NCI-H2171 treated with DMSO at 0.1 percent for 48 hours (cell line): ENCODE results near the gene SH3BP1.
"Not testable (repeated sequence)": the region's sequence is repeated elsewhere in the genome, so short reads cannot be mapped to it uniquely, and the experiment has no call there.

Experiments used
- DNase-seq: peaks from one replicate; lab custom pipeline; 2025; lab: John Stamatoyannopoulos, UW

The SH3BP1 gene

GRCh38 chr22:37639070-37639760, at the start of gene SH3BP1:
Gene SH3BP1, plus strand, starts transcription at chr22:37639669. Its CDS starts 119 bp downstream, at chr22:37639788.
- DNase-seq = peak; percentile 15

DNA sequence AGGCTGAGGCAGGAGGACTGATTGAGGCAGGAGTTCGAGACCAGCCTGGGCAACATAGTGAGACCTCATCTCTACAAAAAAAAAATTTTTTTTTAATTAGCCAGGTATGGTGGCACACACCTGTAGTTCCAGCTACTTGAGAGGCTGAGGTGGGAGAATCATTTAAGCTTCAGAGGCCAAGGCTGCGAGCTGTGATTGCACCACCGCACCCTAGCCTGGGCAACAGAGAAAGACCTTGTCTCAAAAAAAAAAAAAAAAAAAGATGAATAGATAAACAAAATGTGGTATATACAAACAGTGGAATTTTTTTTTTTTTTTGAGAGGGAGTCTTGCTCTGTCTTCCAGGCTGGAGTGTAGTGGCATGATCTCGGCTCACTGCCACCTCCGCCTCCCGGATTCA, 48.4 kb upstream of the SH3BP1 start:
- DNase-seq = not testable (repeated sequence)

DNA sequence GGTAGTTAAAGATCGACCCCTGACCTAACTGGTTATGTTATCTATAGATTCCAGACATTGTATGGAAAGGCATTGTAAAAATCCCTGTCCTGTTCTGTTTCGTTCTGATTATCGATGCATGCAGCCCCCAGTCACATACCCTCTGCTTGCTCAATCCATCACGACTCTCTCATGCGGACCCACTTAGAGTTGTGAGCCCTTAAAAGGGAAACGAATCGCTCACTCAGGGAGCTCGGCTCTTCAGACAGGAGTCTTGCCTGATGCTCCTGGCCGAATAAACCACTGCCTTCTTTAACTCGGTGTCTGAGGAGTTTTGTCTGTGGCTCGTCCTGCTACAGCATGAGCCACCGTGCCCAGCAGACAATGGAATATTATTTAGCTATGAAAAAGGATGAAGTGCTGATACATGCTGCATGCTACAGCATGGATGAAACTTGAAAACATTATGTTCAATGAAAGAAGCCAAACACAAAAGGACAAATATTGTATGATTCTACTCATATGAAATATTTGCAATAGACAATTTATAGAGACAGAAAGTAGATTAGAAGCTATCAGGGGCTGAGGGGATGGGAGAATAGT, 47.6 kb upstream of the SH3BP1 start:
- no peak for DNase-seq

DNA sequence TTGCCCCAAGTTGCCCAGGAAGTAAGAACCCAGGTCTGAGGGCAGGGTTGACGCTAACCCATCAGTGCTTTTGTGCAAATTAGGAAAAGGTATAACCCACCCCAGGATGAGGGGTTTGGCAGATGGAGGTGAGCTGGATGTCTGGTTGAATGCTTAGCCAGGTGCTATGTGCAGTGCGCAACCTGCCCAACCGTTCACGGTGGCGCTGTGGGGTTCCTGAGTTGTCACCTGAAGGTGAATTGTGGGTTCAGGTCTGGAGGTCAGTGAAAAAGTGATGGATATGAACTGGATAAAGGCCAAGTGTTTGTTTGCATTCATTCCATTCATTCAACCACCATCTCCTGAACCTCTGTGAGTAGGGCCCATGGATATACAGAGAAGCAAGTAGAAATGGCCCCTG, 45.2 kb upstream of the SH3BP1 start:
- no peak for DNase-seq

DNA sequence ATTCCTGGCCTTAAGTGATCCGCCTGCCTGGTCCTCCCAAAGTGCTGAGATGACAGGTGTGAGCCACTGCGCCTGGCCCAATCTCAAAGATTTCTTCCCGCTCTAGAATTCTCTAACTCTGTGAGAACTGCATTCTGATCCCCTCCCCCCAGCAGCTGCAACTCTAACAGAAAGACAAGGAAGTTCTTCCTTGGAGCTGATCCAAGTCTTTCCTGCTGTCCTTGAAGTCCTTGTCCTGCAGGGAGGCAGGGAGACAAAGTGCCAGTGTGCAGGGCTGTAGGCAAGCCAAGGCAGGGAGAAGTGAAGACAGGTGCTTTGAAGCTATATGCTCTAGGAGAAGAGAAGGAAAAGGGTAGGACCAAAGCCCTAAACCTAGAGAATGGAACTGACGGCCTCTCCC, 40.3 kb upstream of the SH3BP1 start:
- DNase-seq = peak; percentile 56

DNA sequence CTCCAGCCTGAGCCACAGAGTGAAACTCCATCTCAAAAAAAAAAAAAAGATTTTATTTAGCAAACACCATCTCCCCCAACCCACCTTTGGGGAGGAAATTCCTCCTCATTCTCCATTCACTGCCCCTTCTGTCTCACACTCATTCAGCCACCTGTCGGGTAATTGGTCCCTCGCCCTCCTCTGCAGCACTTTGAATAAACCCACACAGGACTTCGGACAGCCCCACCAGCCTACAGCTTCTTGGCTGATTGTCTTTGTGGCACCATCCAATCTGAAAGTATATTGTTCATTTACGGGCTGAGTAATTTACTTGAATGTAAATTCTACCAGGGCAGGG, 38.3 kb upstream of the SH3BP1 start:
- no peak for DNase-seq

DNA sequence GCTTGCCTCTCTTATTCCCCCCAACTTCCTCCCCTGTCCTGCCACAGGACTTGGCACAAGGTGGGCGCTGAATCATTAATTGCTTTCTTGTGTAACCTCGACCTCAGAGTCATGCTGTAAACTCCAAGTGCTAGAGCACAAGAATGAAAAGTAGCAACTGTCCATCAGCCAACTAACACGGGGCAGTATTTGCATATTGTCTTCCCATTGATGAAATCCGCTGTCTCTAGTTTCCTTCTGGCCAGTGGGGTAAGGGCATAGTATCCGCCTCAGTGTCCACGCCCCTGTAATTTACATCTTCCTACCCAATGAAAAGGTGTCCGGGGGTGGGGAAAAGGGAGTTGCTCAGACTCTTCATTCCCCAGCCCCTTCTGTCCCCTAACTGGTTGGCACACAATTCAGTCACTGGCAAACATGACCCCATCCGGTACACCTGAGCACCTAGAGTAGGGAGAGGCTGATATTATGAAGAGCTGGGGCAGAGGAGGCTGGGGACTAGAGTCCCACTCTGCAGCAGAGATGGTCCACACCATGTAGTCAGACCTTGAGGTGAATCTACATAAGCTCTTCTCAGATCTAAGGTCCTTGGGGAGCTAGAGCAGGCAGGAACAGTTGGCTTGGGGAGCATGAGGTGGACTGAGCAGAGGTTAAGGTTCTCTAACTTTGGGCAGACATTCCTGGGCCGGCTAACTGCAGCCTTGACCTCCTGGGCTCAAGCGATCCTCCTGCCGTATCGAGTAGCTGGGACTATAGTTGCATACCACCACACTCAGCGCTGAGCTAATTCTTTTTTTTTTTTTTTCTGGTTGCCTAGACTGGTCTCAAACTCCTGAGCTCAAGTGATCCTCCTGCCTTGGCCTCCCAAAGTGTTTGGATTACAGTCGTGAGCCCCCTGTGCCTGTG, 37.7 kb upstream of the SH3BP1 start:
- DNase-seq = no peak

DNA sequence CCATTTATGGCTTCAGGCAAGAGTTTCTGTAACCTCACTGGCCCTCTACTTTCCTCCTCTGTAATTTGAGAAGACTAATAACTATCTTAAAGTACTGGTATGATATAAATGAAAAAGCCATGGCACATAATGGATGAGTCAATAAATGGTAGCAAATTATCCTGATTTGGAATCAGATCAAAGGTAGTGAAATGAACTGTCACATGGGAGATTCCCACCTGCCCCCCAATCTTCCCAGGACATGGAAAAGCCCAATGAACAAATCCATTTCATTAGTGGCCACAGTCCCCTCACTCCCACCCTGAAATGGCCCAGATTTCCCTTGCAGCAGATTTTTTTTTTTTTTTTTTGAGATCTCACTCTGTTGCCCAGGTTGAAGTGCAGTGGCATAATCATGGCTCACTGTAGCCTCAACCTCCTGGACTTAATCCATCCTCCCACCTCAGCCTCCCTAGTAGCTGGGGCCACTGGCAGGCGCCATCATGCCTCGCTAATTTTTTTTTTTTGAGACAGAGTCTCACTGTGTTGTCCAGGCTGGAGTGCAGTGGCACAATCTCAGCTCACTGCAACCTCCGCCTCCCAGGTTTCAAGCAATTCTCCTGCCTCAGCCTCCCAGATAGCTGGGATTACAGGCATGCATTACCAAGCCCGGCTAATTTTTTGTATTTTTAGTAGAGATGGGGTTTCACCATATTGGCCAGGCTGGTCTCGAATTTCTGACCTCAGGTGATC, 36.8 kb upstream of the SH3BP1 start:
- not testable (repeated sequence) for DNase-seq

DNA sequence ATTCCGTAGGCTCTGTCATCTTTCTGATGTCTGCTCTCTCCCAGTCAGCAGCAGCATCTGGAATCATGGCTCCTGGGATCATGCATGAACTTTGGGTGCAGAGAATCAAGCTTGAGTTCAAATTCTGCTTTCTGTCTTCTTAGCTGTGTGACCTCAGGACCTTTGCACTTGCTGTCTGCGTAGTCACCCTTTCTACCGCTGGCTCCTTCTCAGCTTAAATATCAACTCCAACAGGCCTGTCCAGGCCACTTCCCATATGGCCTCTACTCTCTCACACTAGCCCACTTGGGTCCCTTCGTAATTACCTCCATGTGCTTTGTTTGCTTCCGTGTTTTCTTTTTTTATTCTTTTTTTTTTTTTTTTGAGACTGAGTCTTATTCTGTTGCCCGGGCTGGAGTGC, 35.4 kb upstream of the SH3BP1 start:
- no peak for DNase-seq

DNA sequence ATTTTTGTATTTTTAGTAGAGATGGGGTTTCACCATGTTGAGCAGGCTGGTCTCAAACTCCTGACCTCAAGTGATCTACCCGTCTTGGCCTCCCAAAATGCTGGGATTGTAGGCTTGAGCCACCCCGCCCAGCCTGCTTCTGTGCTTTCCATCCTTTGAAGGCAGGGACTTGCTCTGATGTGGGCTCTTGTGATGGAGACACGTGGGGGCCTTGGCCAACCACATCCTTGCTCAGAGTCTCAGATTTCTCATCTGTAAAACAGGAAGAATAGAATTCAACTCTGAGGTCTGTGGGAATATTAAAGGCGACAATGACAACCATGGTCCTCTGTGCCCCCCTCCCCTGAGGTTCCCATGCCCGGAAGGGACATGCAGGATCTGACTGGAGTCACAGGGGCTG, 34.6 kb upstream of the SH3BP1 start:
- DNase-seq = no peak

DNA sequence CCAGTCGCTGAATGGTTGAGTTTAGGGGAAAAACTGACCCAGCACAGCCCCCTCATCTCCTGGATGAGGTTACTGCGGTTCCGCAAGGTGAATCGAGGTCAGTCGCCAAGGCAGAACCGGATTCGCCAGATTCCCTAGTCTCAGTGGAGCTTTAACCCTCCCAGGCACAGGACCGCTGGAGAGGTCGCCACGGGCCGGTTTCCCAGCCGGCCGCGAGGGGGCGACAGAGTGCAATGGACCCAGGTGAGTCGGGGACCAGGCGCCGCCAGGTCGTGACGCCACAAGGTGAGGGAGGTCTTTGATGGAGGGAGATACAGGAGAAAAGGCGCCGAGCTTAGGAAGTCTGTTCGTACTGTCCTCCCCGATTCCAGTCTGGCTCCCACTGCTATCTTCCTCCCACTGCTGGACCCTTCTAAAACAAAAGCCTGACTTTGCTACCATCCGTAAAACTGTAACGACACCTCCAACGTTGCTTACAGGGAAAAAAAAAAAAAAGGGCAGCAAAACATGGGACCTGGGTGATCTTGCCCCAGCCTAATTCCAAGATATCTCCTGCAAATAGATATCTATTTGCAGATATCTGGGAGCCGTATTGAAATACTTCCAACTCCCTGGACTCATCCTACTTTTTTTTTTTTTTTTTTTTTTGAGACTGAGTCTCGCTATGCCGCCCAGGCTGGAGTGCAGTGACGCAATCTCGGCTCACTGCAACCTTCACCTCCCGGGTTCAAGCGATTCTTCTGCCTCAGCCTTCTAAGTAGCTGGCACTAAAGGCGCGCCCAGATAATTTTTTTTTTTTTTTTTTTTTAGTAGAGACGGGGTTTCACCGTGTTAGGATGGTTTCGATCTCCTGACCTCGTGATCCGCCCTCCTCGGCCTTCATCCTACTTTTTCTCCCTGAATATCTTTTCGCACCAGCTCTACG, 32.2 kb upstream of the SH3BP1 start:
- DNase-seq = peak; percentile 92

DNA sequence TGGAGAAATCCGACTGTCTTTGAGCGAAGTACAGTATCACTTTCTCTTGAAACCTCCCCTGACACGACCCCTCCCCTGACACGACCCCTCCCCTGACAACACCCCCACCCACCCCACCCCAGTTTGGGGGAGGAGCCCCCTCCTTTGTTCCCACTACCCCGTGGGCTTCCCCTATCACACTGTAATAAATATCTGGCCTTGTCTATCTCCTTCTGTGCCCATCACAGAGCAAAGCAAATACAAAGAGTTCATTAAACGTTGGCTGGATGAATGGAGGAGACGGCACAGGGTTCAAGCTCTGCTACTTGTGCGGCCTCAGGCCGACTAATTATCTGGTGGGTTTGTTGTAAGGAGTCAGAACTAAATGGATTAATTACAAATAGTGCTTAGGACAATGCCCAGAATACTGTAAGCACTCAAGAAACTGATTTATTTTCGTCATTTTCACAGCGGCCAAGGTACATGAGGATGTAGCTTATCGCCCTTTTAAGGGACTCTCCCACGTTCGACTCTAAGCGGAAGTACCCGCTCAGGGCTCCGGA, 31.5 kb upstream of the SH3BP1 start:
- DNase-seq = no peak

DNA sequence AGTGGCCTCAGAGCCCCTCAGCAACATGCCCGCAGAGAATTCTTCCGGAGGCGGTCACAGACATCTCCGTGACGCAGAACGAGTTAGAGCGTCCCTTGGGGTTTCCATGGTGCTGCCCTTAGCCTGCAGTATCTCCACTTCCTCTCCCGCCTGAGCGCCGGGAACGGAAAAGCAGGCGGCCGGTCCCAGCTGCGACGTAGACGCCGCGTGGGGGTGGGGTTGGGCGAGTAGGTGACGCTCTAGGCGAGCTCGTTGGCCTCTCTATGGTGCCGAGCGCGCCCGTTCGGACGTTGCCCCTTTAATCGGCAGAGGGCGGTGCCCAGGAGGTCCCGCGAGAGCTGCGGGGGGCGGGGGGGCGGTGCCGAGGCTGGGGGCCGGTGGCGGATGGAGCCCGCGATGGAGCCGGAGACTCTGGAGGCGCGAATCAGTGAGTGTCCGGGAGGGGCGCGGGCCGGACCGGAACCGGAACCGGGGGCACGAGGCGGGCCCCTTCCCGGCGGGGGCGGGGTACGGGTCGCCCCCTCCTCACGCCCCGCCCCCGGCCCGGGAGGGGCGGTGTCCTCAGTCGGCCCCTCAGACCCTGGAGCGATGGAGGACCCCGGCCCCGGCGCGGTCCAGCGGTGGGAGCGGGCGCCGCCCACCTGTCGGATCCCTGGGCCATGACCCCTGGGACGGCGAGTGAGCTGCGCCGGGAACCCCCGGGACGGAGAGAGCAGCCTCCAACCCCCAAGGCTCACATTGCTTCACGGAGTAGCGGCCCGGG, 30.8 kb upstream of the SH3BP1 start, which contains the start of gene GGA1:
TSS of gene GGA1 (plus strand) at position 358 of the 763 bp plus-strand sequence. CDS start at position 385, 27 bp downstream.
- DNase-seq = peak; percentile 99

DNA sequence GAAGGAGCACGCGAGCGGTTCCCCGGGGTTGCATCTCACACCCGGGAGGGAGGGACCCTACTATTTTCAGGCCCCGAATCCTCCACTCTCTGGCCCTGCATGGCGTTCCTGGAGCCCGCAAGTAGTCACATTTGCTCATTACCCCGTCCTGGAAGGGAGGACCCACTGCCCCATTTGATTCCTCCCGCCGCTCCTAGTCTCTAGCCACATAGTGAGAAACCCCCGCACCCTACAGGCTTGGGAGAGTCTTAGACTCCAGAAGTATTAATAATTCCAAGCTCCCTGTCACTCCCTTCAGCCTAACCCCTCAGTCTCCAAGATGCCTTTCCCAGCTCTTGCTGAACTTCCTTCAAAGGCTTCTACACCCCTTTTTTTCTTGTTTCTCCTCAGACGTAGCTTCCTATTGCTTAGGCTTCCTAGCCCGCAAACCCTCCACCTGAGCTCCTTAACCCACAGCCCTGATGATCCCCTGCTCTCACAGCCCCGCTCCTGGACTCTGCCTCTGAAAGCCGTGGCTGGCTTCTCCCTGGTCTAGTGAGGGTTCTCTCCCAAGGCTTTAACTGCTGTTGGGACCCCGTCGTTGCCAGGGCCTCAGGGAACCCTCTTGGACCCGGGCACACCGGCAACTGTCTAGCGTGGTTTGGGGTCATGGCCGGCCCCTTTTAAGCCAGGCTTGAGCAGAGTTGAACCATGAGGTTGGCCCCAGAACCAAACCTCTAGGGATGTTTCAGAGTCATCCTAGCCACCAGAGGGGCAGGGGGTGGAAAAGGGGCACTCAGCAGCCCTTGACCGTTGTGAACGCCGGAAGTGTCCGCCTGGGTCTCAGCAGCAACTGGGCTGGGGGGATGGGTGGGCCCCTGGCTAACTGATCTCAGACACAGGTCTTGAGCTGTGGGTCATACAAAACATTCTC, 30.0 kb upstream of the SH3BP1 start:
- peak; percentile 45 for DNase-seq

DNA sequence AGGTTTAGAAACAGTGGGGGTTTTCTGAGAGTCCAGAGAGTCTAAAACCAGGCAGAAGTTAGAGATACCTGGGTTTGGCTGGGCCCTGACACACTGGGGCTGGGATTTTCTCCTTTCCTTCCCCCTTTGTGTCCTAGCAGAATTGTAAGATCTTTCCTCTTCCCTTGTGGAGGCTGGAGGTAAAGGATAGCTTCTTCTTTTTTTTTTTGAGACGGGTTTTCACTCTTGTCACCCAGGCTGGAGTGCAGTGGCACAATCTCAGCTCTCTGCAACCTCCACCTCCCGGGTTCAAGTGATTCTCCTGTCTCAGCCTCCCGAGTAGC, 29.4 kb upstream of the SH3BP1 start:
- DNase-seq = not testable (repeated sequence)

DNA sequence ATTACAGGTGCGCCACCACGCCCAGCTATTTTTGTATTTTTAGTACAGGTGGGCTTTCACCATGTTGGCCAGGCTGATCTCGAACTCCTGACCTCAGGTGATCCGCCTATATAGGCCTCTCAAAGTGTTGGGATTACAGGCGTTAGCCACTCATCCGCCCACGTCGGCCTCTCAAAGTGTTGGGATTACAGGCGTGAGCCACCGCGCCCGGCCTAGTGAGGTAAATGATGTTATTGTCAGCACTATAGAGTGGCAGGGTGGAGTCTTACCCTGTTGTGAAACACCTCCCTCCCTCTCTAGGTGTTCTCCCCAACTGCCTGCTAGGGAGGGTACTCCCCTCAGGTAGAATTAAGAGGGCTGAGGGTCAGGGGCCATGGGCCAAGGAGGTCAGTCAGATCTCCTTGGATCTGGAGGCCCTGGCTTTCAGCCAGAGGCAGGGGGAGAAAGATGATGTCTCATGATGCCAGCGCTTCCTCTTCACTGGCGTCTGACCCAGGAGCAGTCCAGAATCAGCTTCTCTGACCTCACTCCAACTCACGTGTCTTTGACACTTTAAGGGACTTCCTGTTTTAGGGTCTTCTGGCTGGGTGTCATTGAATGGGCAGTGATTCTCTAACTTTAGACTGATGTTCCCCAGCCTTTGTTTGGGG, 28.9 kb upstream of the SH3BP1 start:
- no peak for DNase-seq

DNA sequence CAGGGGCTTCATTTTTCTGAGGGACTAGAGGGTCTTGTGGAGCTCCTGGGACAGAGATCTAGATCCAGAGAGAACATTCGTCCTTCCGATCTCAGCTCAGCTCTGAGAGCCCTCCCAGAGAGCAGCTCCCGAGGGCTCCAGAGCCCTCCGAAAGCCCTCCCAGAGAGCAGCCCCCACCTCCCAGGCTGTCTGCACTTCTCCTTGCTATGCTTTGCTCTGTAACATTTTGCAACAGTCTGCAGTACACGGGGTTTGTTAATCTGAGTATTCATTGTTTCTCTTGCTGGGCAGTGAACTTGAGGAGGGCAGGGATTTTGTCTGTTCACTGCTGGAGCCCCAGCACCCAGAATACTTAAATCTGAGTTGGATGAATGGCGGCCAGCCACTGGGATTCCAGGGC, 28.3 kb upstream of the SH3BP1 start:
- DNase-seq = no peak

GRCh38 chr22:37616201-37617083, 23.0 kb upstream of the SH3BP1 start:
- DNase-seq = no peak
